PFSK-1 (cell line): Measurements from ENCODE around the gene NIPAL4.

Experiments used
- FOXP2 ChIP-seq: optimal IDR thresholded peaks from 2 replicates; pipeline ENCODE3; 2011; ENCODE audit warnings: borderline replicate concordance, control low read depth, inconsistent platforms; ENCODE audit not compliant: insufficient read depth; ENCODE audit errors: extremely low read length, extremely low read depth
- POLR2AphosphoS5 ChIP-seq: IDR thresholded peaks from 2 replicates; pipeline ENCODE4 v1.6.1; 2012; ENCODE audit warnings: low read depth, mild to moderate bottlenecking, control low read depth, low read length, moderate library complexity
- SIN3A ChIP-seq: IDR thresholded peaks from 2 replicates; pipeline ENCODE4 v1.6.1; 2012; ENCODE audit warnings: mild to moderate bottlenecking, low read length, moderate library complexity, borderline replicate concordance; ENCODE audit not compliant: insufficient read depth
- TAF1 ChIP-seq: IDR thresholded peaks from 2 replicates; pipeline ENCODE4 v1.6.1; 2012; ENCODE audit warnings: low read length, control low read depth, borderline replicate concordance; ENCODE audit not compliant: insufficient read depth
- TF ChIP-seq, protein P1 (sequence below), 2 experiments: IDR thresholded peaks; 2 replicates each; pipeline versions ENCODE4 v1.6.1 to v1.8.0; 2011 to 2012; ENCODE audit warnings: low read depth in 2 of 2, low read length in 2 of 2, control low read depth in 1 of 2, inconsistent platforms in 1 of 2, mild to moderate bottlenecking in 1 of 2, moderate library complexity in 1 of 2; ENCODE audit not compliant: insufficient read depth in 1 of 2

DNA sequence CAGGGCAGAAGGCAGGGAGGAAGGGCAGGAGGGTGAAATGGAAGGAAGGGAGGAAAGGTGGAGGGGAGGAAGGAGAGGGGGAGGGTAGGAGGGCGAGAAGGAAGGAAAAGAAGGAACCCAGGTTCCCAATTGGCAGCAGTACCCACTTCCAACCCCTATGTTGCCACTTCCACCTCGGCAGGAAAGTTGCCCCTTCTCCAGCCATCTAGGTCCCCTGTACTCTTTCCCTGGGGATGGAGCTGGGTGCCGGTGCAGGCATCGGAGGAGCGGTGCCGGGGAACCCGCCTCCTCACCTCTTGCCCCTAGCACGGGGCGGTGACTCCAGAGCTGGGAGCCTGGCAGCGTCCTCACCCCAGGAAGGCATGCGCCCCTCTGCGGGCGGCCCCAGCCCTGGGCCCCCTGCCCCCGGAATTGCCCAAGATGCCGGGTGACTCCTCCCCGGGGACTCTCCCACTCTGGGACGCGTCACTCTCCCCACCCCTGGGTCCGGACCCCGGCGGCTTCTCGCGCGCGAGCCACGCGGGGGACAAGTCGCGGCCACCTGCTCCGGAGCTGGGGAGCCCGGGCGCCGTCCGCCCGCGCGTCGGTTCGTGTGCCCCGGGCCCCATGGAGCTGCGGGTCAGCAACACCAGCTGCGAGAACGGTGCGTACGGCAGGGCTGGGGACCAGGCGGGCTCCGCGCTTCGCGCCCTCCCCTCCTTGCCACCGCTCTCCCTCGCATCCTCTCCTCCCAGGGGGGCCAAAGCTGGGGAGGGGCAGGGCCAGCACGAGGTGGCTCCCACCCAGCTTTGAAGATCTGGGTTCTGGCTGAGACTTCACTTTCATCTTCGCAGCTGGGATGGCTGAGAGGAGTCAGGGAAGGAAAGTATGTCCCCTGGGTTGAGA is at the start of gene NIPAL4:
- TF ChIP-seq, protein P1, sequence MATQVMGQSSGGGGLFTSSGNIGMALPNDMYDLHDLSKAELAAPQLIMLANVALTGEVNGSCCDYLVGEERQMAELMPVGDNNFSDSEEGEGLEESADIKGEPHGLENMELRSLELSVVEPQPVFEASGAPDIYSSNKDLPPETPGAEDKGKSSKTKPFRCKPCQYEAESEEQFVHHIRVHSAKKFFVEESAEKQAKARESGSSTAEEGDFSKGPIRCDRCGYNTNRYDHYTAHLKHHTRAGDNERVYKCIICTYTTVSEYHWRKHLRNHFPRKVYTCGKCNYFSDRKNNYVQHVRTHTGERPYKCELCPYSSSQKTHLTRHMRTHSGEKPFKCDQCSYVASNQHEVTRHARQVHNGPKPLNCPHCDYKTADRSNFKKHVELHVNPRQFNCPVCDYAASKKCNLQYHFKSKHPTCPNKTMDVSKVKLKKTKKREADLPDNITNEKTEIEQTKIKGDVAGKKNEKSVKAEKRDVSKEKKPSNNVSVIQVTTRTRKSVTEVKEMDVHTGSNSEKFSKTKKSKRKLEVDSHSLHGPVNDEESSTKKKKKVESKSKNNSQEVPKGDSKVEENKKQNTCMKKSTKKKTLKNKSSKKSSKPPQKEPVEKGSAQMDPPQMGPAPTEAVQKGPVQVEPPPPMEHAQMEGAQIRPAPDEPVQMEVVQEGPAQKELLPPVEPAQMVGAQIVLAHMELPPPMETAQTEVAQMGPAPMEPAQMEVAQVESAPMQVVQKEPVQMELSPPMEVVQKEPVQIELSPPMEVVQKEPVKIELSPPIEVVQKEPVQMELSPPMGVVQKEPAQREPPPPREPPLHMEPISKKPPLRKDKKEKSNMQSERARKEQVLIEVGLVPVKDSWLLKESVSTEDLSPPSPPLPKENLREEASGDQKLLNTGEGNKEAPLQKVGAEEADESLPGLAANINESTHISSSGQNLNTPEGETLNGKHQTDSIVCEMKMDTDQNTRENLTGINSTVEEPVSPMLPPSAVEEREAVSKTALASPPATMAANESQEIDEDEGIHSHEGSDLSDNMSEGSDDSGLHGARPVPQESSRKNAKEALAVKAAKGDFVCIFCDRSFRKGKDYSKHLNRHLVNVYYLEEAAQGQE (IDR thresholded peaks at IDR 0.05; ENCODE audit: insufficient read depth in 1 of 2, low read depth in 2 of 2, low read length in 2 of 2), result no peak
- TF ChIP-seq POLR2AphosphoS5, result no peak
- no peak for TF ChIP-seq FOXP2
- TF ChIP-seq TAF1, result no peak
- TF ChIP-seq SIN3A, result no peak
